GM12874 (cell line): ENCODE results near the gene FAM168A.

Experiments
- TF ChIP-seq, protein P1 (sequence below): IDR thresholded peaks from 2 replicates; pipeline ENCODE4 v1.5.1; 2011; ENCODE audit warnings: low read depth, mild to moderate bottlenecking, control low read depth, low read length, moderate library complexity; ENCODE audit not compliant: insufficient read depth

Gene FAM168A

DNA sequence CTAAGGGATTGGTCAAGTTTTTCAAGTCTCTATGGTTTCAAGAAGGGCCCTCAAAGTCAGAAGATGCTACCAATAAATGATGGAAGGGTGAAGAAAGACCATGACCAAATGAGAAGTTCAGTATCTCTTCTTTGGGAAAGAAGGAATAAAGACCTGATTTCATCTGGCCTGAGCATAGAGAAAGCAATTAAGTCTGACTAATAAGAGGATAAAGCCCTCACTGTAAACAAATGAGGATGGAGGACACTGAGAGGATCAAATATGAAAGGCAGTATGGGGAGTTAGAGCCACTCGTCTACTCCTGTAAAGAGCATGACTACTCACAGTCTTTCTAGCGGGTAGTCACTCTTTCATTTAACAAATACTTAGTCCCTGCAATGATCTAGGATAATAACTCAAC is 44.6 kb downstream of the FAM168A start:
- TF ChIP-seq, protein P1, sequence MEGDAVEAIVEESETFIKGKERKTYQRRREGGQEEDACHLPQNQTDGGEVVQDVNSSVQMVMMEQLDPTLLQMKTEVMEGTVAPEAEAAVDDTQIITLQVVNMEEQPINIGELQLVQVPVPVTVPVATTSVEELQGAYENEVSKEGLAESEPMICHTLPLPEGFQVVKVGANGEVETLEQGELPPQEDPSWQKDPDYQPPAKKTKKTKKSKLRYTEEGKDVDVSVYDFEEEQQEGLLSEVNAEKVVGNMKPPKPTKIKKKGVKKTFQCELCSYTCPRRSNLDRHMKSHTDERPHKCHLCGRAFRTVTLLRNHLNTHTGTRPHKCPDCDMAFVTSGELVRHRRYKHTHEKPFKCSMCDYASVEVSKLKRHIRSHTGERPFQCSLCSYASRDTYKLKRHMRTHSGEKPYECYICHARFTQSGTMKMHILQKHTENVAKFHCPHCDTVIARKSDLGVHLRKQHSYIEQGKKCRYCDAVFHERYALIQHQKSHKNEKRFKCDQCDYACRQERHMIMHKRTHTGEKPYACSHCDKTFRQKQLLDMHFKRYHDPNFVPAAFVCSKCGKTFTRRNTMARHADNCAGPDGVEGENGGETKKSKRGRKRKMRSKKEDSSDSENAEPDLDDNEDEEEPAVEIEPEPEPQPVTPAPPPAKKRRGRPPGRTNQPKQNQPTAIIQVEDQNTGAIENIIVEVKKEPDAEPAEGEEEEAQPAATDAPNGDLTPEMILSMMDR, result no peak

DNA sequence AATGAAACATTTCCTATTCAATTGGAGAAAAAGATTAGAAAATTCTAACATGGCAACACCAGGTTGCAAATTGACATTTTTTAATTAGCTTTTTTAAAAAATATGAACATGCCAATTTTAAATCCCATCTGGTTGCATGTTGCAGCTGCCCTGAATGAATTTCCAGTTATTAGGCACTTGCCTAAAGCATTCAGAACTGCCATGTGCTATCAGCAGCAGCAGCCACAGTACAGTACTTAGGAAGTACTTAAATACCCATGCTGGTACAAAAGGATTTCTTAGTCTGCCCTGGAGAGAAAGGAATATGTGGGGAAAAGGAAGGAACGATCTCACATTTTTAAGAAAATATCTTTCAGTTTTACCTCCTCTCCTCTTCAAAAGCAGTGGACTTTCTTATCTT is 46.2 kb downstream of the FAM168A start:
- TF ChIP-seq, protein P1, result no peak

DNA sequence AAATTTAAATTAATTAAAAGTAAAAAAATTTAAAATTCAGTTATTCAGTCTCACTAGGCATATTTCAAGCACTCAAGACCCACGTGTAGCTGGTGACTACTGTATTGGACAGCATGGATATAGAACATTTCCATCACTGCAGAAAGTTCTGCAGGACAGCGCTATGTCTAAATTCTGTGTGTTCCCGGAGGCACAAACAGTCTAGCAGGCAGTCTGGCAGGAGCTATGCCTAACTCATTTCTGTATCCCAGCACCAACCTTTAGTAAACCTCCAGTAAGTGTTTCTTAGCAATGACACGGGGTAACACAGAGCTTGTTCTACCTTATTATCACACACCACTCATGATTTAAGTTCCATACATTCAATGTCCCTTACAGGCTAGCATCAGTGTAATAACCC is 48.5 kb downstream of the FAM168A start:
- TF ChIP-seq, protein P1, result no peak

DNA sequence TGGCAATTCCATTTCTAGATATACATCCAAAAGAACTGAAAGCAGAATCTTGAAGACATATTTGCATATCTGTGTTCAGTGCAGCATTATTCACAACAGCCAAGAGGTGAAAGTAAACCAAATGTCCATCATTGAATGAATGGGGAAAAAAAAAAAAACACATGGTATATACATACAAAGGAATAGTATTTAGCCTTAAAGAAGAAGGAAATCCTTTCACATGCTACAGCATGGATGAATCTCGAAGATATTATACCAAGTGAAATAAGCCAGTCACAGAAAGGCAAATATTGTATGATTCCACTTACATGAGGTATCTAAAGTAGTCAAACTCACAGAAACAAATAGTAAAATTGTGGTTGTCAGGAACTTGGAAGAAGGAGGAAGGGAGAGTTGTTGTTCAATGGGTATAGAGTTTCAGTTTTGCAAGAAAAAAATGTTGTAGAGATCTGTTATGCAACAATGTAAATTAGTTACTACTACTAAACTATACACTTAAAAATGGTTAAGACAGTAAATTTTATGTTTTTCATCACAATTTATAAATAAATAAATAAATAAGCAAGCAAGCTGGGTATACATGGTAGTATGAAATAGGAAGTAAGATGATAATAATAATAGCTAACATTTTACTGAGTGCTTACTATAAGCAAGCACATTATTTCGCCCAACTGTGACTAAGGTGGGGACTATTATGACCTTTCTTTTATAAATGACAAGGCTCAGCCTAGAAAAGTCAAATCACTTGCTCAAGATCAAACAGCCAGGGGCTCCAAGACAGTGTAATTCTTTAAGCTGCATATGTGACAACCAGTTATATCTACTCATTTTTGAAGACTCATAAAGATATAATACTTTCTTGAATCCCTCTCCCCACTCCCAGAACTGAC is 50.0 kb downstream of the FAM168A start:
- TF ChIP-seq, protein P1, result no peak

DNA sequence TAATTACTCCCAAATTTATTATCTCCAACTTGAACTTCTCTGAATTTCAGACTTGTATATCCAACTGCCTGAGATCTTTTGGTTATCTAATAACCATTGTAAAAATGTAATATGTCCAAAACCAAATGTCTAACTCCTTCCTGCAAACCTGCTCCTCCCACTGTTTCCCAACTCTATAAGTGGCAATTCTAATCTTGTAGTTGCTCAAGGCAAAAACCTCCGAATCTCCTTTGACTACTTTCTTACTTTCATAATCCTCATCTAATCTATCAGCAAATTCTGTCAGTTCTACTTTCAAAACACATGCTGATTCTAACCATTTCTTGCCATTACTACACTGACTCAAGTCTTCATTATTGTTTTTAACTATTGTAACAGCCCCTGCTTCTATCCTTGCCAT is 55.7 kb downstream of the FAM168A start:
- TF ChIP-seq, protein P1, result no peak

DNA sequence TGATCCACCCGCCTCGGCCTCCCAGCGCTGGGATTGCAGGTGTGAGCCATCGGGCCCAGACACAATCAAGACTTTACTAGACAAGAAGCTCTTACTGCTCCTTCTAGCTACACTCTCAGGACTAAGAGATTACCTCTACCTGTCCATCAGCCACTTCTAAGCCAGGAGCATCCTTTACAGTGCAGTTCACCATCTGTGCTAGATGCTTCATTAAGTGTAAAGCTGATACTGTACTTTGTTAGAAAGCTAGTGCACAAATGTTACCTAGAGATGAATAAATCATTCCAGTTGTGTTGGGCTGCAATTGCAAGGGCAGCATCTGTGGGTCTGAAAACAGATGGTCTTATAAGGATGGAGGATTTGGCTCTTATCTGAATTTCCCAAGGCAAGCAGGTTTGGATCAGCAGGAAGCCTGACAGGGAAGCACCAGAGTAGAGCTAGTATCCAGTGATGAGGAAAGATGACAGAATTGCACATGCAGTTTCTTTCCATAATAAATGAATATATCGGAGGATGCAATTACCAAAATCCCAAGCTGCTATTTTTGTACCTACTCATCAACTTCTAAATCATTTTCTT is 58.3 kb downstream of the FAM168A start:
- TF ChIP-seq, protein P1, result no peak

DNA sequence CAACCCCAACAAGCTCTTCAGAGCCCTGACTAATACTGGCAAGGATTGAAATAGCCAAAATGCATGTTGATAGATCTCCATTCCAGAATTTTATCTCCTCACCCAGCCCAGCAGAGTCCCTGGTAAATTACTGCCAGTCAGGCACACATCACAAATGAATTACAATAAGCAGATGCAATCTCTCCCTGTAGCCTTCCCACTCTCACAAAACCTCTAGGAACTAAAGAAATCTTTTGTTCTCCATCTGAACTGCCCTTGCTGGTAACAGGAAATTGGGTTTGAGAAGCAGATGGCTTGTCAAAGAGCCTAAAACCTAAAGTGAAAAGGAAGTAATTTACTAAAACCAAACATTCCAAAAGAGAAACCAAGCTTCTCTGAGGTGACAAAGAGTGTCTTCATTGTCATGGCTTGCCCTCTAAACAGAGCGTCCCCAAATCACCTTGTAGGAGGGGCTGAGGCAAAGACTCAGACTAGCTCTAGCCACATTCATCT is 59.5 kb downstream of the FAM168A start:
- TF ChIP-seq, protein P1, result no peak
